Neural crest cell (in vitro differentiated cells): ENCODE data around the gene ZFYVE28. TPM values are rescaled to one million over a fixed set of nuclear protein-coding genes. Genes with fewer than 3 reads are reported as not detected.
A peak's percentile ranks its signal among the peaks of the same experiment; 100 is the strongest.

Source experiments
- DNase-seq: peaks from one replicate; pipeline ENCODE4 v3.0.0; 2021; ENCODE audit warnings: low read depth, mixed read lengths, low spot score
- H3K27ac Mint-ChIP-seq: one replicate; pipeline ENCODE4 v1.8.0; 2021; ENCODE audit warnings: mild to moderate bottlenecking, mixed read lengths; ENCODE audit not compliant: unreplicated experiment
- H3K27me3 Mint-ChIP-seq: 2 replicates; pipeline ENCODE4 v1.8.0; 2021; ENCODE audit warnings: low read depth, mild to moderate bottlenecking, mixed read lengths
- H3K36me3 Mint-ChIP-seq: 2 replicates; pipeline ENCODE4 v1.8.0; 2021; ENCODE audit warnings: low read depth, mild to moderate bottlenecking, mixed read lengths
- H3K4me1 Mint-ChIP-seq: 2 replicates; pipeline ENCODE4 v1.8.0; 2021; ENCODE audit warnings: mixed read lengths
- H3K4me3 Mint-ChIP-seq: one replicate; pipeline ENCODE4 v1.8.0; 2021; ENCODE audit warnings: mild to moderate bottlenecking, mixed read lengths
- H3K9me3 Mint-ChIP-seq: 2 replicates; pipeline ENCODE4 v1.8.0; 2021; ENCODE audit warnings: mixed read lengths
- total RNA-seq: library from RNA; stranded (reverse); gene quantifications from 2 replicates; pipeline ENCODE4 v1.2.1, GENCODE V29; 2021
- TF ChIP-seq, protein P1 (sequence below): fragments of 200-600 bp; sonication (generic); conservative IDR thresholded peaks from 2 replicates; pipeline ENCODE4 v1.5.0; 2021; ENCODE audit warnings: antibody characterized with exemption, mild to moderate bottlenecking

ZFYVE28 gene
- total RNA-seq, 1 donor from 2014 or later, result 1.4 TPM

DNA sequence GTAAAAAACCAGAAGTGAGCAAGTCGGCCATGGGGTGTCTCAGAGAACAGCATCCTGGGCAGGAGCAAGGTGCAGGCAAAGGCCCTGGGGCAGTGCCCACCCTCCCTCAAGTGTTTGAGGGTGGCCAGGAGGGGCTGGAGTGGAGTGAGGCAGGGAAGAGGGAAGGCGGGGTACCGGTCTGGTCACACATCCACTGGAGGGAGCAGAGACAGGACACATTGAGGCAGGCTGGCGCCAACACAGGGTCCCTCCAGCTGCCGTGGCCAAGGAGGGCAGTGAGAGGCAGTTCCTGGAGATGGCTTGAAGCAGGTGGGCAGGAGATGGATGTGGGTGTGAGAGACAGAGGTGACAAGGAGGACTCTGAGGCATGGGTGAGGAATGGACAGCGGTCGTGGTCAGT is 30.1 kb upstream of the ZFYVE28 start:
- no peak for DNase-seq
- H3K36me3 Mint-ChIP-seq, result no peaks in the 10 kb centered on the region
- no peak overlapping the region for H3K4me3 Mint-ChIP-seq
- H3K4me1 Mint-ChIP-seq, result no peaks in the 10 kb centered on the region
- H3K27ac Mint-ChIP-seq, result no peak overlapping the region
- TF ChIP-seq, protein P1, sequence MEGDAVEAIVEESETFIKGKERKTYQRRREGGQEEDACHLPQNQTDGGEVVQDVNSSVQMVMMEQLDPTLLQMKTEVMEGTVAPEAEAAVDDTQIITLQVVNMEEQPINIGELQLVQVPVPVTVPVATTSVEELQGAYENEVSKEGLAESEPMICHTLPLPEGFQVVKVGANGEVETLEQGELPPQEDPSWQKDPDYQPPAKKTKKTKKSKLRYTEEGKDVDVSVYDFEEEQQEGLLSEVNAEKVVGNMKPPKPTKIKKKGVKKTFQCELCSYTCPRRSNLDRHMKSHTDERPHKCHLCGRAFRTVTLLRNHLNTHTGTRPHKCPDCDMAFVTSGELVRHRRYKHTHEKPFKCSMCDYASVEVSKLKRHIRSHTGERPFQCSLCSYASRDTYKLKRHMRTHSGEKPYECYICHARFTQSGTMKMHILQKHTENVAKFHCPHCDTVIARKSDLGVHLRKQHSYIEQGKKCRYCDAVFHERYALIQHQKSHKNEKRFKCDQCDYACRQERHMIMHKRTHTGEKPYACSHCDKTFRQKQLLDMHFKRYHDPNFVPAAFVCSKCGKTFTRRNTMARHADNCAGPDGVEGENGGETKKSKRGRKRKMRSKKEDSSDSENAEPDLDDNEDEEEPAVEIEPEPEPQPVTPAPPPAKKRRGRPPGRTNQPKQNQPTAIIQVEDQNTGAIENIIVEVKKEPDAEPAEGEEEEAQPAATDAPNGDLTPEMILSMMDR, result no peak
- no peaks in the 10 kb centered on the region for H3K9me3 Mint-ChIP-seq
- no peaks in the 10 kb centered on the region for H3K27me3 Mint-ChIP-seq

DNA sequence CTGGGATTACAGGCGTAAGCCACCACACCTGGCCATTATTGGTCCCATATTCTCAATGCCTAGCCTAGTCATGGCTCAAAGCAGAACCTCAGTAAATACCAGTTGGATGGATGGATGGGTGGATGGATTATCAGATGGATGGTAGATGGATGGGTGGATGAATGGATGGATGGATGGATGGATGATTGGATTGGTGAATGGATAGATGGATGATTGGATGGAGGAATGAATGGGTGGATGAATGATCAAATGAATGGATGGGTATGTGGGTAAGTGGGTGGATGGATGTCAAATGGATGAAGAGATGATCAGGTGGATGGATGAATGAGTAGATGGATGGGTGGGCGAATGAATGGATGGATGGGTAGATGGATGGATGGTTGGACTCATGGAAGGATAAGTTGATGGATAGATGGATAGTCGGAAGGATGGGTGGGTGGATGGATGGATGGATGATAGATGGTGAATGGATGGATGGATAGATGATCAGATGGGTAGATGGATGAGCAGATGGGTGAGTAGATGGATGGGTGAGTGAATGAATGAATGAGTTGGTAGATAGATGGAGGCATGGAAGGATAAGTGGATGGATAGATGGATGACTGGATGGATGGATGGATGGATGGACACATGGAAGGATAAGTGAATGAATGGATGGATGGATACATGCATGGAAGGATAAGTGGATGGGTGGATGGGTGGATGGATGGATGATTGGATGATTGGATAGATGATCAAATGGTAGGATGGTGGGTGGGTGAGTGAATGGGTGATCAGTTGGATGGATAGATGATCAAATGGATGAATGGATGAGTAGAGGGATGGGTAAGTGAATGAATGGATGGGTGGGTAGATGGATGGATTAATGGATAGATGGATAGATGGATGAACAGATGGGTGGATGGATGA is 28.5 kb upstream of the ZFYVE28 start:
- Mint-ChIP-seq H3K27ac (no peak overlapping the region), H3K4me1 (no peaks in the 10 kb centered on the region), H3K27me3 (no peaks in the 10 kb centered on the region), H3K9me3 (no peaks in the 10 kb centered on the region), H3K4me3 (no peak overlapping the region), H3K36me3 (no peaks in the 10 kb centered on the region)
- no peak for DNase-seq
- TF ChIP-seq, protein P1, result no peak

DNA sequence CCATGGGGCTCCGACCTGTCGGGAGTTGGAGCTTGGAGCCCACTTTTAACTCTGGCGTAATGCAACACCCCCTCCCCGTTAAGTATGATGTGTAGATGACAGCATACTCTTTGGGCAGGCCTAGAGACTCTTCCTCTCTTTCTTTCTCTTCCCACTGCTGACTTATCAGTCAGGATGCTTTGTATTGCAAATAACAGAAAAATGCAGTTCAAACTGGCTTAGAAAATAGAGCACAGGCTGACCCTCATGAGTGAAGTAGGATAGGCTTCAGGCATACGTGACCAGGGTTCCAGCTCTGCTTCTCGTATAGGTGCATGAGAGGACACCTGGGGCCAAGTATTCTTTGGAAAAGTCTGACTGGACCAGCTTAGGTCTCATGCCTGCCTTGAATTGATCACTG is 27.1 kb upstream of the ZFYVE28 start:
- no peak for DNase-seq
- no peaks in the 10 kb centered on the region for H3K9me3 Mint-ChIP-seq
- TF ChIP-seq, protein P1, result no peak
- H3K4me3 Mint-ChIP-seq, result no peak overlapping the region
- H3K27me3 Mint-ChIP-seq, result no peaks in the 10 kb centered on the region
- no peaks in the 10 kb centered on the region for H3K36me3 Mint-ChIP-seq
- H3K4me1 Mint-ChIP-seq, result no peaks in the 10 kb centered on the region
- no peak overlapping the region for H3K27ac Mint-ChIP-seq

DNA sequence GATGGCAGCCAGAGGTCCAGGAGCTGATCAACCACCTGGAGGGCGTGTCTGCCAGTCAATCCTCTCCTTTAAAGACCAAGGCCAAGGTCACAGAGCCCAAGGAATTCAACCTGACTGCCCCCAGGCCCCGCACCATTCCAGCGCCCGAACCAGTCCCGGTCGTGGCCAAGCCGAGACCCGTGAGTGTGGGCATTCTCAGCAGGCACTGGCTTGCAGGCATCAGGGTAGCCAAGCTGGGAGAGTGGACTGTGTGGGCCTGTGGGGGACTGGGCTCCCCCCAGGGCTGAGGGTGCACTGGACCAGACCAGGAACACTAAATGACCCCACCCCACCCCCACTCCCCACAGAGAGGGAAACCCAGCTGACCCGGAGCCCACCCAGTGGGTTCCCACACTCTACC is 26.7 kb upstream of the ZFYVE28 start:
- DNase-seq, result no peak
- Mint-ChIP-seq H3K36me3 (no peaks in the 10 kb centered on the region), H3K4me1 (no peaks in the 10 kb centered on the region), H3K27me3 (no peaks in the 10 kb centered on the region), H3K9me3 (no peaks in the 10 kb centered on the region), H3K4me3 (no peak overlapping the region), H3K27ac (no peak overlapping the region)
- TF ChIP-seq, protein P1, result no peak

DNA sequence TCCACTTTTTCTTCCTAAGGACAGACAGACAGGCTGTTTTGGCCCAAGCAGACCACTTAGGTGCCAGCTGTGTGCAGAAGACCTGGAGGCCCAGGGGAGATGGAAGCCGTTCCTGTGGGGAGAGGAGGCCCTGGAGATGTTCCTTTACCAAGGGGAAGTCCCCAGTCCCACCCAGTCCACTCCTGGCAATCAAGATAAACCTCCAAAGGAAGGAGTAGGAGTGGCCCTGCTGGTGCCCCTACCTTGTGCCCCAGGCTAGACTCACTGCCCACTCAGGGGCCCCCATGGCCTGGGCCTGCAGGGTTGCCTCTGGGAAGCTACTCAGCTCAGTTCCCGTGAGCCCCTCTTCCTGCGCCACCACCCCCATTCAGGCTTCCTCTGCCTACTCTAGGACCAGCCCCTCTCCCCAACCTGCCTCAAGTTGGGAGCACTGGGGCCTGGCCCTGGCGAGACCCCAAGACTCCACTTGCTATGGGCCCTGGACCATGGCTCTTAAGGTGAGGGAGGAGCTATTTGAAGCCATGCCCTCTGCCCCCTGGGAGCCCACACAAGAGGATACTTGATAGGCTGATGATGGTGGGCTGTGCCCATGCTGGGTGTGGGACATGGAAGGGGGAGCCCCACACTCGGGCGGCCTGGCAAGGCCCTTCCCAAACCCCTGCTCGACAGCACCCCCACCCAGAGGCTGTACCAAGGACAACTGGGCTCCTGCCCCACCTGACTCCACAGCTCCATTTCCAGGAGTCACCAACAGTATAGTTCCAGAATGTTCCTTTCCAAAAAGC is 25.7 kb upstream of the ZFYVE28 start:
- DNase-seq, result no peak
- Mint-ChIP-seq H3K36me3 (no peaks in the 10 kb centered on the region), H3K4me1 (no peaks in the 10 kb centered on the region), H3K9me3 (no peaks in the 10 kb centered on the region), H3K27me3 (no peaks in the 10 kb centered on the region), H3K27ac (peak overlapping the region; percentile 27), H3K4me3 (no peak overlapping the region)
- TF ChIP-seq, protein P1, result no peak
